AG09309 (cell line): ENCODE data around the gene TTLL12.
"Not testable (repeated sequence)": the region's sequence is repeated elsewhere in the genome, so short reads cannot be mapped to it uniquely, and the experiment has no call there.

ENCODE experiments used
- DNase-seq: peaks from one replicate; pipeline ENCODE4 v3.0.0-alpha.2; 2010; ENCODE audit warnings: low read depth
- H3K4me3 ChIP-seq: 2 replicates; pipeline ENCODE4 v1.5.1; 2011; ENCODE audit warnings: mild to moderate bottlenecking, low read depth, low read length, moderate library complexity; ENCODE audit not compliant: control insufficient read depth
- TF ChIP-seq, protein P1 (sequence below): IDR thresholded peaks from 2 replicates; pipeline ENCODE4 v1.5.1; 2011; ENCODE audit warnings: mild to moderate bottlenecking, low read depth, low read length, inconsistent platforms; ENCODE audit not compliant: insufficient read depth, control insufficient read depth; ENCODE audit errors: missing control alignments

The TTLL12 gene

DNA sequence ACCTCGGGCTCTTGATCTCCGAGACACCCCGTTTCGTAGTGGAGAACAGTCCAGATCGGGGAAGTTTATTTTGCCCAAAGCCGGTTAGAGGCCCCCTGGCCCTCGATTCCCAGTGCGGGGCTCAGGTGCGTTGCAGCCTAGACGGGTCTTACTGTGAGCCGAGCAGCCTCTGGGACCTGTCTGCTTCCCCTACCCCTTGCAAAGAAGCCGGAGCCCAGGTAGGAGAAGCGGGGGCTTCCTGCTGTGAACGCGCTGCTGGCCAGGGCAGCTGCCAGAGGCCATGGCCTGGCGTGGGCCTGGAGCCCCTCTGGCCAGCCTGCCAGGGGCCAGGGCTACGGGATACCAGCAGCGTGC lies 35.0 kb downstream of the TTLL12 start:
- TF ChIP-seq, protein P1, sequence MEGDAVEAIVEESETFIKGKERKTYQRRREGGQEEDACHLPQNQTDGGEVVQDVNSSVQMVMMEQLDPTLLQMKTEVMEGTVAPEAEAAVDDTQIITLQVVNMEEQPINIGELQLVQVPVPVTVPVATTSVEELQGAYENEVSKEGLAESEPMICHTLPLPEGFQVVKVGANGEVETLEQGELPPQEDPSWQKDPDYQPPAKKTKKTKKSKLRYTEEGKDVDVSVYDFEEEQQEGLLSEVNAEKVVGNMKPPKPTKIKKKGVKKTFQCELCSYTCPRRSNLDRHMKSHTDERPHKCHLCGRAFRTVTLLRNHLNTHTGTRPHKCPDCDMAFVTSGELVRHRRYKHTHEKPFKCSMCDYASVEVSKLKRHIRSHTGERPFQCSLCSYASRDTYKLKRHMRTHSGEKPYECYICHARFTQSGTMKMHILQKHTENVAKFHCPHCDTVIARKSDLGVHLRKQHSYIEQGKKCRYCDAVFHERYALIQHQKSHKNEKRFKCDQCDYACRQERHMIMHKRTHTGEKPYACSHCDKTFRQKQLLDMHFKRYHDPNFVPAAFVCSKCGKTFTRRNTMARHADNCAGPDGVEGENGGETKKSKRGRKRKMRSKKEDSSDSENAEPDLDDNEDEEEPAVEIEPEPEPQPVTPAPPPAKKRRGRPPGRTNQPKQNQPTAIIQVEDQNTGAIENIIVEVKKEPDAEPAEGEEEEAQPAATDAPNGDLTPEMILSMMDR, result no peak
- peak overlapping the region; percentile 88 for H3K4me3 ChIP-seq
- DNase-seq, result no peak

DNA sequence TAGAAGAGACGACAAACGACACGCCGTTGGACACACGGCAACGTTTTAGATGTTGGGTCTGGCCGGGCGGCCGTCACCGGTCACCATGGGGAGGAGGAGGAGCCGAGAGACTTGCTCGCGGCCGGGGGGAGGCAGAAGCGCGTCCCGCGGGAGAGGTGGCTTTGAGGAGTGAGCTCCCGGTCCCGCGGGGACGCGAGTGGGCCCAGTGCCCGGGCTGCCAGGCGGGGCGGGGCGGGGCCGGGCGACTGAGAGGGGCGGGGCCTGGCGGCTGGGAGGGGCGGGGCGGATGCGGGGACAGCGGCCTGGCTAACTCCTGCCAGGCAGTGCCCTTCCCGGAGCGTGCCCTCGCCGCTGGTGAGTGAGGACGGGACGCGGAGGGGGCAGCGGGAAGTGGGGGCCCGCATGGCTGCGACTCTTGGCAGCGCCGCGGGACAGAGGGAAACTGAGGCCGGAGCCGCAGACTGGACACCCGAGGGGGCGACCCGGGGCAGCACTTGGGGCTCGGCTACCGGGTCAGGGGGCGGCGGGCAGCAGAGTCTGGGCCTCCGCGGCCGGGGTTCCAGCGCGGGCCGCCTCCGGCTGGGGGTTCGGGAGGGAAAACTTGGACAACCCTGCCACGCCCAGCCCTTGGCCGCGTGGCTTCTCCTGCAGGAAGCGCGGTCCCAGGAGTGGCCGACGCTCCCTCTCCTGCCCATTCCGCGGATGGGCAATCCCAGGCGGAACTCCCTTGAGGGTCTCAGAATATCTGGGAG lies 35.5 kb downstream of the TTLL12 start, which contains the start of gene TSPO:
TSS of gene TSPO (plus strand) at position 309 of the 752 bp plus-strand sequence. CDS start 7,680 bp downstream, outside the sequence.
- peak within 1 kb of the TSS; percentile 88 for H3K4me3 ChIP-seq
- DNase-seq, result no peak
- TF ChIP-seq, protein P1, result peak; percentile 2

DNA sequence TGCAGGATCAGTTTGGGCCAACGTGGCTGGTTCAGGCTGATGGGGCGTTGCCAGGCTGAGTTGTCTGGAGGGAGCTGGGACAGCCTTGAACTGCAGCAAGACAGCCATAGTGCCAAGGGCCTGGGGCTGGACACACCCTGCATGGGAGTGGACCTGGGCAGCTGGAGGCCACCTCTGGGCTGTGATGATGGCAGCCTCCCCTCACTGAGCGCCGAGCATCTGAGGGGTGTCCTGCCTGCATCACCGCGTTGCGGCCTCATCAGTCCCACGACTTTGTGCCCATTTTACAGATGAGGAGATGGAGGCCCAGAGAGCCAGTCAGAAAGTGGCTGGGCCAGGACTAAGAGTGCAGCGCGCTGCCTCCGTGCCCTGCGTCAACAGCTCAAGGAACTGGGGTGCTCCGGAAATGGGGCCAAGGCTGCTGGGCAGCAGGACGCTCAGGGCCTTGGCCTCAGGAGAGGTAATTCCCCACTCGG lies 36.2 kb downstream of the TTLL12 start:
- DNase-seq, result no peak

DNA sequence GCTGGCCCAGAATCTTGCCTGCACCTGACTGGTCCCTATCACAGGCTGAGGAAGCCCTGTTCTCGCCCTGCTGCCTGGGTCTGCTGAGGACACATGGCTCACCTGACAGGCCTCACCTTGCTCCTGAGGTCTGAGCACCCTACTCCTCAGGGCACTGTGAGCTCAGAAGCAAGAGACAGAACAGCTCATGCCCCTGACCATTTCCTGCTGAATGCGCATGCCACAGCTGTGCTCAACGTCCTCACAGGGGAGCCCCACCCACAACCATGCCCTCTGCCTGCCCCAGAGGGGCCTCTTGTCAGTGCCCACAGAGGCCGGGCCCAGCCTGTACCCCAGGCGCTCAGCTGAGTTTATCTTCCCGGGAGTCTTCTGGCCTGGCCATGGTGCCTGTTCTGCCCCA lies 38.4 kb downstream of the TTLL12 start:
- no peak for DNase-seq
- no peak overlapping the region for H3K4me3 ChIP-seq
- TF ChIP-seq, protein P1, result no peak

More for the DNA sequence above, 36.2 kb downstream of the TTLL12 start:
- H3K4me3 ChIP-seq, result peak overlapping the region; percentile 88
- TF ChIP-seq, protein P1, result no peak

DNA sequence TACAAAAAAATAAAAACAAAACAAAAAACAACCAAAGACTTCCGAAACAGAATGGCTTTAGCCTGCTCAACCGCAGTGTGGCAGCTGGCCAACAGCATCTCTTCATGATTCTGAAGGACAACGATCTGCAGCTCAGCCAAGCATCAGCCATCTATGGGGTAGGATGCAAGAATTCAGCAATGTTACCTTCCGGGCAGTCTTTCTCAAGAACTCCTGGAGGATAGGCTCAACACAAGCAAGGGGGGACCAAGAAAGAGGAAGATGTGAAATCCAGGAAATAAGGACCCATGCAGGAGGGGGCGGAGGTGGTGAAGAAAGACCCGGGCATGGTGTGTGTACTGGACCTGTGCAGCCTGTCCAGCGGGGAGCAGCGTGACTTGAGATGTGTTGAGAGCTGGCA lies 39.1 kb downstream of the TTLL12 start:
- H3K4me3 ChIP-seq, result no peak overlapping the region
- no peak for DNase-seq
- TF ChIP-seq, protein P1, result no peak

DNA sequence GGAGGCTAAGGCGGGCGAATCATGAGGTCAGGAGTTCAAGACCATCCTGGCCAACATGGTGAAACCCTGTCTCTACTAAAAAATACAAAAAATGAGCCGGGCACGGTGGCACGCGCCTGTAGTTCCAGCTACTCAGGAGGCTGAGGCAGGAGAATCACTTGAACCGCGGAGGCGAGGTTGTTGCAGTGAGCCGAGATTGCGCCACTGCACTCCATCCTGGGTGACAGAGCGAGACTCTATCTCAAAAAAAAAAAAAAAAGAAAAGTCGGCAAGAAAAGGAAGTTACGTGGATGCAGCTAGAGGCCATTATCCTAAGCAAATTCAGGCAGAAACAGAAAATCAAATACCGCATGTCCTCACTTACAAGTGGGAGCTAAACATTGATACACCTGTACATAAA lies 40.6 kb downstream of the TTLL12 start:
- not testable (repeated sequence) for H3K4me3 ChIP-seq, DNase-seq

DNA sequence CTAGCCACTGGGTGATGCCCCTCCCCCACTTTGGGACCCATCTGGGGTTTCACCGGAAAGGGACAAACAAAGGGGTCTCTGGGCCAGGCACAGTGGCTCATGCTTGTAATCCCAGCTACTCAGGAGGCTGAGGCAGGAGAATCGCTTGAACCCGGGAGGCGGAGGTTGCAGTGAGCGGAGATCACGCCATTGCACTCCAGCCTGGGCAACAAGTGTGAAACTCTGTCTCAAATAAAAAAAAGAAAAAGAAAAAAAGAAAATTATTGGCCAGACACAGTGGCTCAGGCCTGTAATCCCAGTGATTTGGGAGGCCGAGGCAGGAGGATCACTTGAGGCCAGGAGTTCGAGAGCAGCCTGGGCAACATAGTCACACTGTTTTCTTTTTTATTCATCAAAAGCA lies 41.6 kb downstream of the TTLL12 start:
- DNase-seq, H3K4me3 ChIP-seq: not testable (repeated sequence)
